ENCODE results near the gene DOCK1.

The DOCK1 gene

DNA sequence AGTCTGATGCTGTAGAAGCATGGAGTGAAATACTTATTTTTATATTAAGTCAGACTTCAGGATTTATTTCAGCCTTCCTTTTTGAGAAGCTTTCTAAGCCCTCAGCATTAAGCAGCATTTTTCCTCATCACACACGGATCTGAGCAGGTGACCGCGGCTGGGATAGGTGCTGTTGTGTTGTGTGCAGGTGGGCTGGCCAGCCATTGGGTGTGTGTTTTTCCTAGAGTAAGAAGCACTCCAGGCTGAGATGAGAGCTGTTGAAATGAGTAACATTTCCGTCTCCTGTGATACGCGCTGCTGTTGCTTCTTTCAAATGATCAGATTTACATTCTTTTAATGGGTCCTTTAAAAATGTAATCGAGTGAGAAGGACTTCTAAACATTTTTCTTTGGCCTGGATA, 227.2 kb downstream of the DOCK1 start:
- no peak overlapping the region for H3K27ac ChIP-seq (ENCODE audit: low read length)
- H3K27me3 ChIP-seq (ENCODE audit: control insufficient read depth in 1 of 2, insufficient read depth in 2 of 2, low read length in 2 of 2) = no peaks in the 10 kb centered on the region
- no peak overlapping the region for H3K4me3 ChIP-seq (ENCODE audit: low read length in 2 of 2)
- peaks cover 28 to 31% of the 10 kb centered on the region in 2 donors for H3K36me3 ChIP-seq (ENCODE audit: control insufficient read depth in 2 of 2, insufficient read depth in 2 of 2, low read length in 2 of 2)
- no peaks in the 10 kb centered on the region for H3K4me1 ChIP-seq (ENCODE audit: control insufficient read depth, insufficient read depth, low read length)
- no peaks in the 10 kb centered on the region for H3K9me3 ChIP-seq (ENCODE audit: control insufficient read depth in 2 of 2, low read length in 2 of 2)
- no peak overlapping the region for H3K9ac ChIP-seq (ENCODE audit: low read length in 2 of 2)

DNA sequence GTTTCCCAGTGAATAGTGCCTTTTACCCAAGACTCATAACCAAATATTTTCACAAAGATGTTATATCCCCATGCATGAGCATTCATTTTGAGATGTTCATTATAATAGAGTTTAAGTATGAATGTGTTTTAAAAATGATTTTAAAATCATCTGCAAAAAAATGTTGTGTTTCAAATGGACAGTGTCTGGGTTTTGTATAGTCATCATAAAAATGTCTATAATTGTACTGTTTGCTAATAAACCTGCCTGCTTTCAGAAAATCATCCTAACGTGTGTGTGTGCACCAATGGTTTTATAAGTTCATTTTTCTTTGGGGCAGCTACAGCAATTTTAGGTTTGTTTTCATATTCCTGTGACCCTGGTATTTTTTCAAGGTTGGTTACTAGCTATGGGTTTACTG, 228.0 kb downstream of the DOCK1 start:
- Histone ChIP-seq H3K27me3 (ENCODE audit: control insufficient read depth in 1 of 2, insufficient read depth in 2 of 2, low read length in 2 of 2) (no peaks in the 10 kb centered on the region), H3K36me3 (ENCODE audit: control insufficient read depth in 2 of 2, insufficient read depth in 2 of 2, low read length in 2 of 2) (peaks cover 25 to 28% of the 10 kb centered on the region in 2 donors), H3K9me3 (ENCODE audit: control insufficient read depth in 2 of 2, low read length in 2 of 2) (no peaks in the 10 kb centered on the region), H3K9ac (ENCODE audit: low read length in 2 of 2) (no peak overlapping the region), H3K4me1 (ENCODE audit: control insufficient read depth, insufficient read depth, low read length) (no peaks in the 10 kb centered on the region), H3K4me3 (ENCODE audit: low read length in 2 of 2) (no peak overlapping the region), H3K27ac (ENCODE audit: low read length) (no peak overlapping the region)

DNA sequence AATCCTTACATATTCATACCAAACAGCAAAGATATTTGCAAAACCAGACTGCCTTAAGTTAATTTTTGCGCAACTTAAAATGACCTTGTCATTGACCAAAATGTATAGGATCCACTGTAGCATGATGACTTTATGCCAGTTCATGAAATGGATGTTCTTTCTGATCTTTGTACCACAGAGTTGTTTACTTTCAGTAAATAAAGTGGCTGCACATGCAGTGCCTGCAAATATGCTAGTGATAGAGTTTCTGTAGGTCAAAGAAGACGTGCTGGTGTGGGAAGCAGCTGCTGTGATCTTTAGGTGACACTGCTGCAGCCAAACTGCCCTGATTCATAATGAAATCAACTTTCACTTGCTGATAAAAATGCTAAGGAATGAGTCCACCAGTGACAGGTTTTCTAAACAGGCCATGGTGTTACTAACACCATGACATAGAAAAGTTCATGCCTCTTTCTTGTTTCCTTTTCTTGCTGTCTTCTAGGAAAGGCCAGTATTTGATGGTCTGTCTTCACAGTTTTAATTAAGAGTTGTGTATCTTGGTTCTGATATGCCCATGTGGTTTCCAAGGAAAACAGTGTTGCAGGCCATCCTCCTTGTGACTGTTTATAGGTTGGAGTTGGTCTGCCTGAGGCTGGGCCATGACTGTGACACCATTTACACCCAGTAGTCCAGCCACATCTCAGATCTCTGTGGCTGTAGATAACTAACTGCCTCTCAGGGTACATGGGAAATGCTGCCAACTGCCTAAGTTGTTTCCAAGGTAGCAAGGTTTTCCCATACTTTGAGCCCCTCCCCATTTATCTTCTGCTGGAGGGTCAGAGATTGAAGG, 228.7 kb downstream of the DOCK1 start:
- Histone ChIP-seq H3K9me3 (ENCODE audit: control insufficient read depth in 2 of 2, low read length in 2 of 2) (no peaks in the 10 kb centered on the region), H3K4me1 (ENCODE audit: control insufficient read depth, insufficient read depth, low read length) (no peaks in the 10 kb centered on the region), H3K36me3 (ENCODE audit: control insufficient read depth in 2 of 2, insufficient read depth in 2 of 2, low read length in 2 of 2) (peaks cover 21 to 27% of the 10 kb centered on the region in 2 donors), H3K4me3 (ENCODE audit: low read length in 2 of 2) (no peak overlapping the region), H3K9ac (ENCODE audit: low read length in 2 of 2) (no peak overlapping the region), H3K27ac (ENCODE audit: low read length) (no peak overlapping the region), H3K27me3 (ENCODE audit: control insufficient read depth in 1 of 2, insufficient read depth in 2 of 2, low read length in 2 of 2) (no peaks in the 10 kb centered on the region)

DNA sequence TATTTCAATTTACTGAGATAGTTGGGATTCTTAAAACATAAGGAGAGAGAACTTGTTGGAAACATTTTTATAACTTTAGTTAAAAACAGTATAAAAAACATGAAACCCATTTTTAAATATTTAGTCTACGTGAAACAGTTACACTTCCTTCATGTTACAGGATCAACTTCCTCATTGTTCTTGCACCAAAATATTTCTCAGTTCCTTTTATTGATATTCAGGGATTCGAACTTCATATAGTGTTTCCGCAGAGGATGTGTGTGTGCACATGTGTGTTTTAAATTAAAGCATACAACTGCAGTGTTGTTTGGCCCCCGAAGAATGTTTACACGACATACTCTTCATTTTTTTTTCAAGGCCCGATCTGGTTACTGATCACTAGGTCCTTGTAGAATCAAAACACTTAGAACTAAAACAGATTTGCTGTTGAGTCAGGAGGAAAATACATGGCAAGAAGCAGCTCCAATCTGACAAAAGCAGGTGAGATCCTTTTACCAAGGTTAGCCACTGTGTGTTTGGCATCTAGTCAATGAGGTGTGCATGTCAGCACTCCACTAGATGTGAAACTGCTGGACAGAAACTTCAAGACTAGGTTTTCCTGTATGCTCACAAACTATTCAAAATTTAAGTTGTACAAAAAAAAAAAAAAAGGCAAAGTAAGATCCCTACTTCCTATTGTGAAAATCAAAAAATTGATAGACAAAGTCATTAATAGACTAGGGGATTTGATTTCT, 230.8 kb downstream of the DOCK1 start:
- Histone ChIP-seq H3K36me3 (ENCODE audit: control insufficient read depth in 2 of 2, insufficient read depth in 2 of 2, low read length in 2 of 2) (peaks cover 9 to 18% of the 10 kb centered on the region in 2 donors), H3K27ac (ENCODE audit: low read length) (no peak overlapping the region), H3K9ac (ENCODE audit: low read length in 2 of 2) (no peak overlapping the region), H3K9me3 (ENCODE audit: control insufficient read depth in 2 of 2, low read length in 2 of 2) (no peaks in the 10 kb centered on the region), H3K4me1 (ENCODE audit: control insufficient read depth, insufficient read depth, low read length) (no peaks in the 10 kb centered on the region), H3K4me3 (ENCODE audit: low read length in 2 of 2) (no peak overlapping the region), H3K27me3 (ENCODE audit: control insufficient read depth in 1 of 2, insufficient read depth in 2 of 2, low read length in 2 of 2) (no peaks in the 10 kb centered on the region)

DNA sequence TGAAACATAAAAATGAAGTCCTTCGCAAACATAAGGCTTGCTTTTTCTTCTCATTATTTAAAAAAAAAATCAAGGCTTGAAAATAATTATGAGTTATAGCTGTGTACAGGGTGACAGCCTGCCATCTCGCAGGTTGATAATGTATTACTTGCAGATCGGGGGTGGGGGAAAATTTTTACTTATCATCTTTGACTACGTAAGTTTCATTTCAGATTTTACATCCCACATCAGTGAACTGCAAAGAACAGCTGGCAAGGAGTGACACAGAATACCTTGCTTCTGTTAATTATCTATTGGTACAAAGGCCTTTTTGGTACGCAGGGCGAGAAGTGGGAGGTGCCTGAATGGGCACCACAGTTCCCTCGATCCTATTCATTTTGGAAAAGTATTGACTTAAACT, 232.2 kb downstream of the DOCK1 start:
- Histone ChIP-seq H3K27me3 (ENCODE audit: control insufficient read depth in 1 of 2, insufficient read depth in 2 of 2, low read length in 2 of 2) (no peaks in the 10 kb centered on the region), H3K4me1 (ENCODE audit: control insufficient read depth, insufficient read depth, low read length) (no peaks in the 10 kb centered on the region), H3K9me3 (ENCODE audit: control insufficient read depth in 2 of 2, low read length in 2 of 2) (no peaks in the 10 kb centered on the region), H3K27ac (ENCODE audit: low read length) (no peak overlapping the region), H3K36me3 (ENCODE audit: control insufficient read depth in 2 of 2, insufficient read depth in 2 of 2, low read length in 2 of 2) (peaks cover 9 to 17% of the 10 kb centered on the region in 2 donors), H3K4me3 (ENCODE audit: low read length in 2 of 2) (no peak overlapping the region), H3K9ac (ENCODE audit: low read length in 2 of 2) (no peak overlapping the region)

DNA sequence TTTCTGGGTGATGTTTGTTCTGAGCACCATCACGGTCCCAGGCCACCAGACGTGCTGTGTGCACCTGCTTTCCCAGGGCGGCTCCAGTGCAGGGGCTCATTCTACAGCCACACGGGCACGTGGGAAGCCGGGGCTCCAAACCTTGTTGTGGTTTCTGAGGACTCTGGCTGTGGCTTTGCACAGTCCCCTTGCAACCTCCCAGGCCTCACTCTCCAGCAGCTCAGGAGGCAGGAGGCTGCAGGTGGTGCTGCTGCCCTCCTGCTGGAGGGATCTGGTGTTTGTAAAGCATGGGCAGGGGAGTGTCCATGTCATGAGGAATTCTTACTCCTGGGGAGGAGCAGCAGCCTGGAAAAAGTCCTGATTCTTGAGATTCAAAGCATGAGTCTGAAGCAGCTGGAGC, 236.9 kb downstream of the DOCK1 start:
- Histone ChIP-seq H3K9me3 (ENCODE audit: control insufficient read depth in 2 of 2, low read length in 2 of 2) (no peaks in the 10 kb centered on the region), H3K4me3 (ENCODE audit: low read length in 2 of 2) (no peak overlapping the region), H3K27ac (ENCODE audit: low read length) (no peak overlapping the region), H3K36me3 (ENCODE audit: control insufficient read depth in 2 of 2, insufficient read depth in 2 of 2, low read length in 2 of 2) (peaks cover 3 to 14% of the 10 kb centered on the region in 2 donors), H3K9ac (ENCODE audit: low read length in 2 of 2) (no peak overlapping the region), H3K27me3 (ENCODE audit: control insufficient read depth in 1 of 2, insufficient read depth in 2 of 2, low read length in 2 of 2) (no peaks in the 10 kb centered on the region), H3K4me1 (ENCODE audit: control insufficient read depth, insufficient read depth, low read length) (no peaks in the 10 kb centered on the region)

DNA sequence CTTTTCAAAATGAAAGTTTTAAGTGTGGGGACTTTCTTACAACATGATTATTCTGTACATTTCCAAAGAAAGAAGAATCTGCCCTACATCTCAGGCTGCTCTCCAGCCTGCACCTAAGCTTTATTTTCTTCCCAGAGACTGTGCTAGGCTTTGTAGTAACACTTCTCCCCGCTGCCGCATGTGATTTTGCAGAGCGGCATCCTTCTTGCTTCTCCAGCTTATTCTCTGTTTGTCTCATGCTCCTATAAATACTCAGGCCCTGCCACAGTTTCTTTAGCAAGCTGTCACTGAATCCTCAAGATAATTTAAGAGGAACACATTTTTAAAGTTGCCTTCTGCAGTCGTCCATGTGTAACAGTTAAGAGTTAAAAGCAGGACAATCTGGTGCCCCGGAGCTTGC, 237.6 kb downstream of the DOCK1 start:
- peaks cover 3 to 14% of the 10 kb centered on the region in 2 donors for H3K36me3 ChIP-seq (ENCODE audit: control insufficient read depth in 2 of 2, insufficient read depth in 2 of 2, low read length in 2 of 2)
- H3K27ac ChIP-seq (ENCODE audit: low read length) = no peak overlapping the region
- H3K9me3 ChIP-seq (ENCODE audit: control insufficient read depth in 2 of 2, low read length in 2 of 2) = no peaks in the 10 kb centered on the region
- no peaks in the 10 kb centered on the region for H3K4me1 ChIP-seq (ENCODE audit: control insufficient read depth, insufficient read depth, low read length)
- no peak overlapping the region for H3K9ac ChIP-seq (ENCODE audit: low read length in 2 of 2)
- no peaks in the 10 kb centered on the region for H3K27me3 ChIP-seq (ENCODE audit: control insufficient read depth in 1 of 2, insufficient read depth in 2 of 2, low read length in 2 of 2)
- no peak overlapping the region for H3K4me3 ChIP-seq (ENCODE audit: low read length in 2 of 2)

DNA sequence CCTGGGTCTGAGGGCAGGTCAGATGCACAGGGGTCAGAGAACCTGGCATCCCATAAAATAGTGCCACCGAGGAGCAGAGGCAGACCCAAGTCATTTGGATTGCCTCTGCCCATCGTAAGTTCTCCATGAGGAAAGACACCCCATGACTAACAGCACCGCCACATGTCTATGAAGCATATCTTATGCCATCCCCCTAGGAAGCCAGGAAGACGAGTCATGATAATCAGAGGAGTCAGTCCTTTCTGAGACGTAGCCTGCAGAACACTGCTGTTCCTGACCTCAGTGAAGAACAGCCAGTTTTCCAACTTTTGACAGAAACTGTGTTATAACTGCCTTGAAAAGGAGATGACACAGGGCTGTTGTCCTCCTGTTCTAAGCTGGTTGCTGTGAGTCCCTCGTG, 239.9 kb downstream of the DOCK1 start:
- H3K9me3 ChIP-seq (ENCODE audit: control insufficient read depth in 2 of 2, low read length in 2 of 2) = no peaks in the 10 kb centered on the region
- H3K27me3 ChIP-seq (ENCODE audit: control insufficient read depth in 1 of 2, insufficient read depth in 2 of 2, low read length in 2 of 2) = no peaks in the 10 kb centered on the region
- no peak overlapping the region for H3K9ac ChIP-seq (ENCODE audit: low read length in 2 of 2)
- no peaks in the 10 kb centered on the region for H3K4me1 ChIP-seq (ENCODE audit: control insufficient read depth, insufficient read depth, low read length)
- no peak overlapping the region for H3K27ac ChIP-seq (ENCODE audit: low read length)
- no peak overlapping the region for H3K4me3 ChIP-seq (ENCODE audit: low read length in 2 of 2)
- H3K36me3 ChIP-seq (ENCODE audit: control insufficient read depth in 2 of 2, insufficient read depth in 2 of 2, low read length in 2 of 2) = peaks cover 0 to 13% of the 10 kb centered on the region in 2 donors

DNA sequence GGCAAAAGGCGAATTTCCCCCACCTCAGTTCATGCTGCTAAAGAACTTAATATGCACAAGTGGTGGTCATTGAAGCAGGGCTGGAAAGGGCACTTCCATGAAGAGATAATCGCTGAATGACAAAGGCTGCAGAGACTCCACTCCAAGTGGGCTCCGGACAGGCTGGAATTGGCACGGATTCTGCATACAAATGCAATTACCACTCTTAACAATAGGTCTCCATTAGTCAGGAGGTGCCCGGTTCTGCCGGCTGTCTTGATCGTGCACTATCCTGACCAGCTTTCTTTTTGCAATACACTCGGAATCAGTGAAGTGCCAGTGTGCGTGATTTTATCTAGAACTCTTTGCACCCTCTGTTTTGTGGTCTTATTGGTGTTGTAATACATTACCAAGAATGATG, 241.4 kb downstream of the DOCK1 start:
- Histone ChIP-seq H3K36me3 (ENCODE audit: control insufficient read depth in 2 of 2, insufficient read depth in 2 of 2, low read length in 2 of 2) (peaks cover 0 to 16% of the 10 kb centered on the region in 2 donors), H3K9me3 (ENCODE audit: control insufficient read depth in 2 of 2, low read length in 2 of 2) (no peaks in the 10 kb centered on the region), H3K4me1 (ENCODE audit: control insufficient read depth, insufficient read depth, low read length) (no peaks in the 10 kb centered on the region), H3K27me3 (ENCODE audit: control insufficient read depth in 1 of 2, insufficient read depth in 2 of 2, low read length in 2 of 2) (no peaks in the 10 kb centered on the region), H3K27ac (ENCODE audit: low read length) (no peak overlapping the region), H3K9ac (ENCODE audit: low read length in 2 of 2) (no peak overlapping the region), H3K4me3 (ENCODE audit: low read length in 2 of 2) (no peak overlapping the region)

DNA sequence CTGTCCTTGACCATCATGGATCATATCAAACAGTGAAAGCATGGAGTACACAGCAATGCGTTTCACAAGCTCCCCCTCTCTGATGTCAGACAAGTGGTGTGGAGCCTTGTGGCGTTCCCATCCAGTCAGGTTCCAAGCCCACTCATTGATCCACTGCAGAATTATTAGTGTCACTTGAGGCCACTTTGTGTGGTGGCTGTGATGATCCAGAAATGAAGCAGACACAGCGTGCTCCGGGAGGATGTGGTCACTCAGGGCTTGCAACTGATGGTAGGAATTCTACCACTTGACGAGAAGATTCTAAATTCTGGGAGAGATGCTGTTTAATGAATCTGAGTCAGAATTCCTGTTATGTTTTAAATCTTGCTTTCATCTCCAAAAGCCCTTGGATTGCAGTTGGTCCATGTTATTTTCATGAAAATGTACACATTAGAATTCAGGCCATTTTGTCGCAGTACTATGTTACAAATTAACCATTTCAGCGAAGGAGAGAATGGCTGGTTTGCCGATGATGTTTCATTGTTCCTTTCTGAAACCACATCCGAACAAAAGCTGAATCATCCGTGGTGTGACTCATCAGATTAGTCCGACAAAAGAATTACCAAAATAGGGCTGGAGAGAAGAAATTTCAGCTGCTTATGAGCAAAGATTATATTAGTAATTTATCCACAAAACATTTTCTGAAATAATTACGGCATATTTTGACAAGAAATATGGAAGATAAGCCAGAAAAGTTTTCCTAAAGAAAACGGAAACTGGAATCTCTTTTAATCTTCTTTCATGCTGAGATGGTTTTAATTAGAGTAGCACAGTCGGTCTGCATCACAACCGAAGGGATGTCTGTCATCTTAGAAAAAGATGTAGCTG, 243.1 kb downstream of the DOCK1 start:
- Histone ChIP-seq H3K4me1 (ENCODE audit: control insufficient read depth, insufficient read depth, low read length) (no peaks in the 10 kb centered on the region), H3K36me3 (ENCODE audit: control insufficient read depth in 2 of 2, insufficient read depth in 2 of 2, low read length in 2 of 2) (peaks cover 0 to 16% of the 10 kb centered on the region in 2 donors), H3K9me3 (ENCODE audit: control insufficient read depth in 2 of 2, low read length in 2 of 2) (no peaks in the 10 kb centered on the region), H3K9ac (ENCODE audit: low read length in 2 of 2) (no peak overlapping the region), H3K27ac (ENCODE audit: low read length) (no peak overlapping the region), H3K4me3 (ENCODE audit: low read length in 2 of 2) (no peak overlapping the region), H3K27me3 (ENCODE audit: control insufficient read depth in 1 of 2, insufficient read depth in 2 of 2, low read length in 2 of 2) (no peaks in the 10 kb centered on the region)
